ENCODE results near the gene GNA12.
A peak's percentile ranks its signal among the peaks of the same experiment; 100 is the strongest.

The GNA12 gene

DNA sequence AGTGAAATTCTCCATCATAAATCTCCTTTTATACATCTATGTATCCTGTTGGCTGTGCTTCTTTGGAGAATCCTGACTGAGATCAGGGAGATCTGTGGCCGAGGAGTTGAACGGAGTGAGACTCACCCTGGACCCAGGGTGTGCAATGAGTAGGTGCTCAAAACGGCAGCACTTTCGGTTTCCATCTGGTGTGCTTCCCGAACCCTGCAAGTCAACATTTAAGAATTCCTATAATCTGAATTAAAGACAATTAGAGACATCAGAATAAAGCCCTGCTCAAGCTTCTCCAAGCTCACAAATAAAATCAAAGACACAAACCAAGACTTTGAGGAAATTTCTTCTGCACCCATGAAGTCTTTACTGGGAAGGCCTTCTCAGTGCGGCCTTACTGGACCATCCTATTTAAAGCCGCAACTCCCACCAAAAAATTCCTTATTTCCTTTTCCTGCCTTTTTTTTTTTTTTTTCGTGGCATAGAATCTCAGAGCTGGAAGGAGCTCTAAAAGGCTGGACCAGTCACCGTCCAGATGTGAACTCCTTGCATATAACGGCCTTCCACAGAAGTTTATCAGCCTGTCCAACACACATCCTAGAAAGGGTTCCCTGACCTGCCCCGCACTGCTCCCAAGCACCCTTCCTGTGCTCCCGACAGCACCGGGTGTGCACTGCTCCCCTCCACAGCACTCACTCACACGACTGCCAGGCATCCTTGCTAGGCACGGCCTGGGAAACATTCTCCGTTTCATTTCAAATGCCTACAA lies 29.7 kb downstream of the GNA12 start:
- TF ChIP-seq, protein P1, sequence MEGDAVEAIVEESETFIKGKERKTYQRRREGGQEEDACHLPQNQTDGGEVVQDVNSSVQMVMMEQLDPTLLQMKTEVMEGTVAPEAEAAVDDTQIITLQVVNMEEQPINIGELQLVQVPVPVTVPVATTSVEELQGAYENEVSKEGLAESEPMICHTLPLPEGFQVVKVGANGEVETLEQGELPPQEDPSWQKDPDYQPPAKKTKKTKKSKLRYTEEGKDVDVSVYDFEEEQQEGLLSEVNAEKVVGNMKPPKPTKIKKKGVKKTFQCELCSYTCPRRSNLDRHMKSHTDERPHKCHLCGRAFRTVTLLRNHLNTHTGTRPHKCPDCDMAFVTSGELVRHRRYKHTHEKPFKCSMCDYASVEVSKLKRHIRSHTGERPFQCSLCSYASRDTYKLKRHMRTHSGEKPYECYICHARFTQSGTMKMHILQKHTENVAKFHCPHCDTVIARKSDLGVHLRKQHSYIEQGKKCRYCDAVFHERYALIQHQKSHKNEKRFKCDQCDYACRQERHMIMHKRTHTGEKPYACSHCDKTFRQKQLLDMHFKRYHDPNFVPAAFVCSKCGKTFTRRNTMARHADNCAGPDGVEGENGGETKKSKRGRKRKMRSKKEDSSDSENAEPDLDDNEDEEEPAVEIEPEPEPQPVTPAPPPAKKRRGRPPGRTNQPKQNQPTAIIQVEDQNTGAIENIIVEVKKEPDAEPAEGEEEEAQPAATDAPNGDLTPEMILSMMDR (IDR thresholded peaks at IDR 0.05; ENCODE audit: low read length, missing control alignments): no peak
- DNase-seq (ENCODE audit: low read depth): no peak
- no peak overlapping the region for H3K4me3 ChIP-seq (replicated peaks; ENCODE audit: low read depth, low read length)

DNA sequence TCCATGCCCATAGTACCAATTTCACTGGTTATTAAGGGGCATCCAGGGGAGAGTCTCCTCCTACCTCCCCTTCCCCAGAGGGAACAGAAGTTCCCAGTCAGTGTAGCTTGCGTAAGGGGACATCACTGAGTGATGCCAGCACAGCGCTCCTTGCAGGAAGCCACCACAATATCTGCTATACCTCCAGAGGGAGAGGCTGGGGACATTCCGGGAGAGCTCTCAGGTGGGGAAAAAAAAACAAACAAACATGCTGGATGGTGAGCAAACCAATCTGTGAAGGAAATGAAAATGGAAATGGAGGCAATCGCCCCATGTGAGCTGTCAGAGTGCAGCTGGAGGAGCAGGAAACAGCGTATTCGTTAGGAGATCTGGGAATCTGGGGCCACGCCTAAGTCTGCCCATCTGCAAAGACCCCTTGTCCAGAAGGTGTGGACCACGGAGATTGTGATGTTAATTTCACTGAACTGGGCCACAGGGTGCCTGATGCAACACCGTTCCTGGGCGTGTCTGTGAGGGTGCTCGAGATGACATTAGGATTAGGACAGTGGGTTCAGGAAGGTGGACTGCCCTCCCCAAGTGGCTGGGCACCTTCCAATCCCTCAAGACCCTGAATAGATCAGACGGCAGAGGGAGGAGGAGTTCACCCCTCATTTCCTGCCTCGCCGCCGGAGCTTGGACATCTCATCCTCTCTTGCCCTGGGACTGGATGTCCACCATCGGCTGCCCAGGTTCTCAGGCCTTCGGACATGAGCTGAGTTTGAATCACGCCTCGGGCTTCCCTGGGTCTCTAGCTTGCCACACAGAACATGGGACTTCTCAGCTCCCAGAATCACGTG lies 30.5 kb downstream of the GNA12 start:
- TF ChIP-seq, protein P1 (IDR thresholded peaks at IDR 0.05; ENCODE audit: low read length, missing control alignments): no peak
- no peak overlapping the region for H3K4me3 ChIP-seq (replicated peaks; ENCODE audit: low read depth, low read length)
- no peak for DNase-seq (ENCODE audit: low read depth)

DNA sequence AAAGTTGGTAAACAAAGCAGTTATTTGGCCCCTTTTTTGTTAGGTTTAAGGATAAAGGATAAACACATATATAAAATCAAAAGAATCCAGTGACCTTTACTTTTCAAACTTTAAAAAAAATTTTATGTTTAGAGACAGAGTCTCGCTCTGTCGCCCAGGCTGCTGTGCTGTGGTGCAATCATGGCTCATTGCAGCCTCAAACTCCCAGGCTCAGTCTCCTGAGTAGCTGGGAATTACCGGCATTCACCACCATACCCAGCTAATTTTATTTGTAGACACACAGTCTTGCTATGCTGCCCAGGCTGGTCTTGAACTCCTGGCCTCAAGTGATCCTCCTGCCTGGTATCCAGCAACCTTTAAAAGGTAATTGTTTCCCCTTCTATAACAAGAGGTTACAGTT lies 31.3 kb downstream of the GNA12 start:
- no peak overlapping the region for H3K4me3 ChIP-seq (replicated peaks; ENCODE audit: low read depth, low read length)
- TF ChIP-seq, protein P1 (IDR thresholded peaks at IDR 0.05; ENCODE audit: low read length, missing control alignments): no peak
- DNase-seq (ENCODE audit: low read depth): no peak

DNA sequence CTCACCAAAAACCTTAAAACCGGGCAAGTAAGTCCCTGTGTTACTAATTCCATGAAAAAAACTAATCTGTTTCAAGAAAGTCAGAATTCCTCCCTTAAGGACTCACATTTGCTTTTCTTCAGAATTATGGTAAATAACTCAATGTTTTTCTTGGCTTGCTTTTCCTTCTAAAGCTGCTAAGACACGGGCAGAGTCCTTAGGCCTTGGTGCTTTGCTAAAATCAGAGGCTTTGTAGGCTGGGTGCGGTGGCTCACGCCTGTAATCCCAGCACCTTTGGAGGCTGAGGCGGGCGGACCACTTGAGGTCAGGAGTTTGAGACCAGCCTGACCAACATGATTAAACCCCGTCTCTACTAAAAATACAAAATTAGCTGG lies 32.0 kb downstream of the GNA12 start:
- H3K4me3 ChIP-seq (replicated peaks; ENCODE audit: low read depth, low read length): no peak overlapping the region
- peak; percentile 62 for DNase-seq (ENCODE audit: low read depth)
- TF ChIP-seq, protein P1 (IDR thresholded peaks at IDR 0.05; ENCODE audit: low read length, missing control alignments): no peak

DNA sequence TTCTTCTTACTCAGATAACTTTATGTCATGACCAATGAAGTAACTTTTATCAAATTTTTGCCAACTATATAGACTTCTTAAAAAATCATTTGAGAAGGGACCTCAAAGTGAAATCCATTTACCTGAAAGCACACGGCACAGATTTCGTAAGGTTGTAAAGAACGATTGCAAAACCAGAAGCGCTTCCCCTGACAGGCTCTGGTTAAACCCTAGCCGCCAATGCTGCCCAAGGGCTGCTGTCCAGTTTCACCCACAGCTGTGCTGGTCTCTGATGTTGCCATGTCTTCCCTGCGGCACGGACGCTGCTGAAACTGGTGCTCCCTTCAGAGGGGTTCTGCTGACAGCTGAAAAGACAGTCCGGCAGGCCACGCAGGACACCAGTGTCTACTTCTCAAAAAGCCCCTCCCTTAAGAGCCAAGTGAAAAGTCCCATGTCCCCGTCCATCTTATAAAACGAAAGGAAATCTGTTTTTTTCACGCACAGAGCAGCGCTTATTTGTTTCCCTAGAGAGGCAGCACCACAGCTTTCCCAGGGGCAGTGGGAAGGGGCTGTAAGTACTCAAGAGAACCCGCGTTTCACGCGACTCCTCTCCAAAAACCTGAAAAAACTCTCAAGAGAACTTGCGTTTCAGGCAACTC lies 32.5 kb downstream of the GNA12 start:
- peak; percentile 68 for DNase-seq (ENCODE audit: low read depth)
- H3K4me3 ChIP-seq (replicated peaks; ENCODE audit: low read depth, low read length): peak overlapping the region; percentile 27
- TF ChIP-seq, protein P1 (IDR thresholded peaks at IDR 0.05; ENCODE audit: low read length, missing control alignments): no peak

DNA sequence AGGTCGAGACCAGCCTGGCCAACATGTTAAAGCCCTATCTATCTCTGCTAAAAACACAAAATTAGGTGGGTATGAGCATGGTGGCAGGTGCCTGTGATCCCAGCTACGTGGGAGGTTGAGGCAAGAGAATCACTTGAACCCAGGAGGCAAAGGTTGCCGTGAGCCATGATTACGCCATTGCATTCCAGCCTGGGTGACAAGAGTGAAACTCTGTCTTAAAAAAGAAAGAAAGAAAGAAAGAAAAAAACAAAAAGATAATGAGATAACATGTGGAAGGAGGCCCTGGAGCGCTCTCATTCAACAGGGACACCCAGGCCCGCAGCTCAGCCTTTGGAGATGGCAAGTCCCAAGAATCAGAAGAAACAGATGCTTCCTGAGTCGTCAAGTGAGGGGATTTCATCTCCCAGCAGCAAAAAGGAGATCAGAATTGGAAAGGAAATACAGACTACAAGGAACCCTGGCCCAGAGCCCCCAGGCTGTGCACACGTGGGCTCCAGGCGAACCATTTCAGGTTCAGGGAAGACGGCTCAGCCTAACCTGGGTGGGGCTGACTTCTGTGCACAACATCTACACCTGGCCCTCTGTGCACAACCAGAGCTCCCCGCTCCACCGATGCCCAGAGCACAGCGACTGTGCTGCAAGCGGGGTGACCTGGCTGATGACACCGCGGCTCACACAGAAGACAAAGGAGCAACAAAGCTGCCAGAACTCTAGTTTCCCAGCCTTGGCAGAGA lies 33.3 kb downstream of the GNA12 start:
- TF ChIP-seq, protein P1 (IDR thresholded peaks at IDR 0.05; ENCODE audit: low read length, missing control alignments): no peak
- no peak for DNase-seq (ENCODE audit: low read depth)
- H3K4me3 ChIP-seq (replicated peaks; ENCODE audit: low read depth, low read length): no peak overlapping the region
